GM18498 (cell line): ENCODE data around the gene SDC4.
A peak's percentile ranks its signal among the peaks of the same experiment; 100 is the strongest.

Experiments
- ATAC-seq: cut with Tn5 transposase; IDR thresholded peaks from one replicate; pipeline ENCODE4 v1.9.1; 2021; ENCODE audit warnings: mild to moderate bottlenecking, moderate library complexity; ENCODE audit not compliant: unreplicated experiment

SDC4 gene

DNA sequence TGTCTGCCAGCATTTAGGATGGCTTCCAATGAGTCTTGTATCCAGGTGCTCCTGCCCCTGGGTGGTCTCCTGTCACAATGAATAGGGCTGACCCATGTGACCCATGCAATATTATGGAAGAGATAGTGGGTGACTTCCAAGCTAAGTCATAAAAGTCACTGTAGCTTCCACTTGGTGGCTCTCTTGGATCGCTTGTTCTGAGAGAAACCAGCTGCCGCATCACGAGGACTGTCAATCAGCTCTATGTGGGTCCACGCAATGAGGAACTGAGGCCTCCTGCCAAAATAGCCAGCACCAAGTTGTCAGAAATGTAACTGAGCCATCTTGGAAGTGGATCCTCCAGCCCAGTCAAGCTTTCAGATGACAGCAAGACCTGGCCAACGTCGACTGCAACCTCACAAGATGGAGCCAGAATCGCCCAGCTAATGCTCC lies 25.3 kb downstream of the SDC4 start:
- peak; percentile 43 for ATAC-seq

GRCh38 chr20:45320948-45321595 lies 27.2 kb downstream of the SDC4 start:
- peak; percentile 84 for ATAC-seq

DNA sequence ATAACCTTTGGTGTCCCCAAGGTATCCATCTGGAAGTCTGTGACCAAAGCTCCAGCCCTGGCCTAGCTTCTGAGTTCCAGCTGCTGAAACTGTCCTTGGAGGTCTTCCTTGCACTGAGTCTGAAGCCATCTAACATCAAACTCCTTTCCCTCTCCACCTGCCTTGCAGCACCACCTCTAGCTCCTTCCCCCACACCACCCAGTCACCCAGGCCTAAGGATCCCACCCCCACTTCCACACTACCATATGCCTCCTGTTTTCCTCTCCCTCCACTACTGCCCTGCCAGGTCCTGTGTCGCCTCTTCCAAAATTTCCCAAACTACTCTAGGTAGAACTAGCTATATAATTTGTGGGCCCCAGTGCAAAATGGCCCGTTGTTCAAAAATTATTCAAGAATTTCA lies 29.3 kb downstream of the SDC4 start:
- no peak for ATAC-seq

GRCh38 chr20:45318386-45318939 lies 29.8 kb downstream of the SDC4 start:
- ATAC-seq: no peak

DNA sequence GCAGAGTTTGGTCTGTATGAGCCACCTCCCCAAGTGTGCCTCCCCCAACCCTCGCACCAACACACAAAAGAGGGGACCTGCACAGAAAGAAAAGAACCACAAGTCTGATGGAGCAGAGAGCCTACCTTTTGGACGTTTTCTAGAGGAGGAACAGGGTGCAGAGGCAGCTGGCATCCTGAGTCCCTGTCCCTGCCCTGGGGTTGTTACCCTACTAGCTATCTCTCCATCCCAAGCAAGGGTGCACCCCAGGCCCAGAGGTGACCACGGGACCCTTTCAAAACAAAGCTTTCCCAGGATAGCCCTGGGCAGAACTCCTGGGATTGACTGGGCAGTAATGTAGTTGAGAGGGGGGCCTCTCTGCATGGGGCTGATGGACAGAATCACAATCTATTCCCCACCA lies 30.4 kb downstream of the SDC4 start:
- no peak for ATAC-seq

- no peak for ATAC-seq
Observed at GRCh38 chr20:45316150-45317080, 31.8 kb downstream of the SDC4 start.

GRCh38 chr20:45315672-45316071 lies 32.6 kb downstream of the SDC4 start:
- ATAC-seq: no peak

- no peak for ATAC-seq
Observed at GRCh38 chr20:45313943-45314342, 34.3 kb downstream of the SDC4 start.

GRCh38 chr20:45313065-45313695 lies 35.0 kb downstream of the SDC4 start:
- ATAC-seq: no peak

DNA sequence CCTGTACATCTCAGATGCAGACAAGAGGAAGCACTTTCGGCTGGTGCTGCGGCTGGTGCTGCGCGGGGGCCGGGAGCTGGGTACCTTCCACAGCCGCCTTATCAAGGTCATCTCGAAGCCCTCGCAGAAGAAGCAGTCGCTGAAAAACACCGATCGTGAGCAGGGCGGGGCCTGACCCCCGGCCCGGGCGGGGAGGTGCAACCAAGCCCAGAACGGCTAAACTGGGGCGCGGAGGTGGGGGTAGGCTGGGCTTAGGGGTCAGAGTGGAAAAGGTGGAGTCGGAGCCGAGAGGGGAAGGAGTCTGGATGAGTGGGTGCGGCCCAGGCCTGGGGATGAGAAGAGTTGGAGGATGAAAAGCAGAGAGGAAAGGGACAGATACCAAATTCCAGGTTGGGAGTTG lies 36.0 kb downstream of the SDC4 start:
- ATAC-seq: no peak

DNA sequence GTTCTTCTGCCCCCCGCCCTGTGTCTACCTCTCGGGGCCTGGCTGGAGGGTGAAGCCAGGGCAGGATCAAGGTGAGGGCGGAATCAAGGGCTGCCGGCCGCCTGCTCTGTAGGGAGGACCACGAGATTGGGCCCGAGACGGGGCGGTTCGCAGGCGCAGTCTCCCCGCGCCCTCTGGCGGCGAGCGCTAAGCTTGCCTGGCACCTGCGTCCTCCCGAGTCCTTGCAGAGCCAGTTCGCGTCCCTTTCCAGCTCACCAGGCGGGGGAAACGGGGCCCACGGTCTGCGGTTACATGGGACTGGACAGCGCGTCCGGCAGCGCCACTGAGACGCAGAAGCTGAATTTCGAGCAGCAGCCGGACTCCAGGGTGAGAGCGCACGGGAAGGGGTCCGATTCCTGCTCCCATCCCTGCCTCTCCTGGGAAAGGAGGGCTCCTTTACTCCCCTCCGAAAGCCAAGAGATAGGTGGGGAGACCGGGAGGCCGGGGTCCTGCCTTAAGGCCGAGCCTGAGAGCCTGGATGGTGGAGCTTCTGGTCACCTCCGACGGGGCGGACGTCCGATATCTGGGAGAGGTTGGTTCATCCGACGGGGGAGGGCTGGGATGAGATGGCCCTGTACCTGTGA lies 36.5 kb downstream of the SDC4 start:
- ATAC-seq: no peak

GRCh38 chr20:45309075-45309474 lies 39.1 kb downstream of the SDC4 start:
- ATAC-seq: no peak

DNA sequence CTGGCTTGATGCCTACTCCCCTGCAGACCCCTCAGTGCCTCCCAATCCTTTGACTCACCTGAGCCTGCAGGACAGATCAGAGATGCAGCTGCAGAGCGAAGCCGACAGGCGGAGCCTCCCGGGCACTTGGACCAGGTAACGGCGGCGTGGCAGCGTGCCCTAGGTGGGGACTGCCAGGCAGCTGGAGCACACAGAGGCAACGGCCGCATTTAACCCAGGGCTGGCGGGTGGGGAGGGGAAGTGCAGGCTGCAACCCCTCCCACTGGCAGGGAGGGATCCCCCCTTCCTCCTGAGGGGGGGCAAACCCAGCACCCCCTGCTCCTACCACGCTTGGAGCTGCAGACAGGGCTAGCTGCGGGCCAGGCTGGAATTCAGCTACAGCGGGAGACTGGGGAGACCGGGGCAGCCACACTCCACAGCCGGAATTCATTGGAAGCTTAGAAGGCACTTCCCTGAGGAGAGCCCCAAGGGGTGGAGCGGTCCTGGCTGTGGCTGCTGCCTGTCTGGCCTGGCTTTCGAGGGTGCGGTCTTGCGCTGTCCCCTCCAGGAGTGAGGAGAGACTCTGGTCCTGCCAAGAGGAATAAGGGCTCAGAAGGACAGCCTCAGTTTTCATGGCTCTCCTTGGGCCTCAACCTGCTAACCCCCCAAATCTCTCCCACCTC lies 40.0 kb downstream of the SDC4 start, which contains the start of gene MATN4:
Gene MATN4, minus strand, starts transcription at position 183 of the 662 bp plus-strand sequence. CDS start 2,717 bp downstream, outside the sequence.
- no peak for ATAC-seq

- ATAC-seq: no peak
Observed at GRCh38 chr20:45307076-45307640, 41.1 kb downstream of the SDC4 start.

DNA sequence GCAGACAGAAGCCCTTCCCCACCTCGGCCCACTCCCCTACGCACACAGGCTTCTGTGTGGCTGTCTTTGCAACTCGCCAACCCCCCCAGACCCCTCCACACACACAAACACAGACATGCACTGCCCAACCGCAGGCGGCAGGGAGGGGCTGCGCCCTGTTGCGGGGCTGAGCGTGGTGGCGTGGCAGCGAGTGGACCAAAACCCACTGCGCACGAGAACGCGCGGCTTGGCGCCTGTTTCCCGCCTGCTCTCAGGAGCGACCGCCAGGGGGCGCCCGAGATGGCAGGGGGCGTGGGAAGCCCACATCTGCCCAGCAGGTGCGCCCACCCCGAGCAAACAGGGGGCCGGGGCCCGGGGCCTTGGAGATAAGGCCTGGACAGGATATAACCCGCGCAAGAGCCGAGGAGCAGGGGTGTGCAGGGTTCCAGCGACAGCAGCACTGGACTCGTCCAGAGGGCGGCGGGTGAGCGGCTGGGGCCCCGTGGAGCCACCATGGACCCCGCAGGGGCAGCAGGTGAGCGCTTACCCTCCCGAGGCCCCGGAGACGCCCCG lies 41.7 kb downstream of the SDC4 start, which contains the start of gene RBPJL:
Gene RBPJL, plus strand, starts transcription at position 410 of the 552 bp plus-strand sequence. Its CDS starts 83 bp downstream, at position 493.
- no peak for ATAC-seq

- no peak for ATAC-seq
Observed at GRCh38 chr20:45305262-45305661, 43.0 kb downstream of the SDC4 start.

DNA sequence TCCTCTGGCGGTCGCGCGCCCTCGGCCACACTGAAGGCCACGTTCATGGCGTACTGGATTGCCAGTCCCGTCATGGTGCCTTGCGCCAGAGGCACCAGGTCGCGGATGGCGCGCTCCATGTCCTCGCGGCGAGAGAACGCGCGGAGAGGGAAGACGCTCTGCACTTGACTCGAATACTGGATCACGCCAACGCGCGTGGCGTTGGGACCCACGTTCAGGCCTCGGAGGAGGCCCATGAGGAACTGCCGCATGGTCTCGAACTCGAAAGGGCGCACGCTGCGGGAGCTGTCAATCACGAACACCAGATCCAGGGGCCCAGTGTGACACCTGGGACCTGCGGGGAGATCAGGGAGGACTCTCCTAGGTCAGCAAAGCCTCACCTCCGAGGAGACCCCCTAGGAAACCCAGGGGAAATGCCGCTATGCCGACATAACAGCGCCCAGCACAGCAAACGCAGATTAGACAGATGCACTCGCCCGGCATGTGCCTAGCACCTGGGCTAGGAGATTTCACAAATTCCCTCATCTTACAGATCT lies 43.7 kb downstream of the SDC4 start:
- no peak for ATAC-seq

DNA sequence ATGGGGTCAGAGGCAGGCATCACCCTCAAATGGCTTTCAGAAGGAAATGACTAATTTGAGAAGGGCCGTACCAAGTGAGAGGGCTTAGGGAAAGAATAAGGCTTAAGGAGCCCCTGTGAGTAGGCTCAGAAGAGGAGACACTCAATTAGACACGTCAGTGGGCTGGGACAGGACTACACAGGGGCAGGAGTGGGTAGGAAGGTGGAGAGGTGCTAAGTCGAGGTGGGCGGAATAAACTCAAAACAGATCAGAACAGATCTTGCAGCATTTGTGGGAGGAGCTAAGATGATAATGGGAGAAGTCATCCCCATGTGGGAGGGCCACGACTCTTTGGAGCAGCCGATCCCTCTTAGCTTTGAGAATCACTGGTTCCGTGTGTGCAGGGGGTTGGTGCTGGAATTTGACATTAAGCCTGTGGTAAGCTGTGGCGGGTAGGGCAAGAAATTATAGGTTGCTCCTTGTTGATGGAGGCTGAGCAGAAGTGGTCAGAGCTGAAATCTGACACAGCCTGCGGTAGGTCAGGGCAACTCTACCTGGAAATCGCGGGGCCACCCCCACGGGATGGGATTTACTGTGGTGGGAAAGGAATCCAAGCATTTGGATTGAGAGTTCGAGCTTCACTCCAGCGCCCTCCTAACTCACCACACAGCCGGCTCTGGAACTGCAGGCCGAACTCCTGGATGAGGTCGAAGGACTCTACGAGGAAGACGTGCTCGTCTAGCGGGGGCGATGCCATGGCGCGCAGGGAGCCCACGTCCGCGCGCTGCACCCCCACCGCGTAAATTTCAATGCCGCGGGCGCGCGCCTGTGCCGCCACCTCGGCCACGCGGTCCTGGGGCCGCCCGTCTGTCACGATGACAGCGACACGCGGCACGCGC lies 44.4 kb downstream of the SDC4 start:
- ATAC-seq: no peak
